Right cardiac atrium (tissue), 5 donors: ENCODE results near the gene LGR6. TPM values are rescaled to one million over a fixed set of nuclear protein-coding genes. Genes with fewer than 3 reads are reported as not detected.

ENCODE experiments used
- ATAC-seq, 2 donors: fragments of 200-7000 bp; cut with Tn5 transposase; one replicate each; pipeline versions ENCODE4 v1.8.0 to v1.9.1; 2020; ENCODE audit warnings: moderate library complexity in 2 of 2, mild to moderate bottlenecking in 1 of 2
- DNase-seq, 3 donors: peaks; one replicate each; pipeline ENCODE4 v3.0.0-alpha.2; 2020
- H3K27ac ChIP-seq: one replicate; pipeline ENCODE4 v1.5.1; 2013; ENCODE audit warnings: mild to moderate bottlenecking, low read length, control low read depth, moderate library complexity
- H3K27me3 ChIP-seq: one replicate; pipeline ENCODE4 v1.6.1; 2013; ENCODE audit not compliant: control insufficient read depth, insufficient read depth
- H3K4me1 ChIP-seq: one replicate; pipeline ENCODE4 v1.6.1; 2013; ENCODE audit warnings: low read length; ENCODE audit not compliant: control insufficient read depth, insufficient read depth
- H3K4me3 ChIP-seq: one replicate; pipeline ENCODE4 v1.5.1; 2013; ENCODE audit warnings: low read length, control low read depth
- H3K9me3 ChIP-seq: one replicate; pipeline ENCODE4 v1.6.1; 2013; ENCODE audit warnings: low read length; ENCODE audit not compliant: control insufficient read depth
- WGBS: extraction: QIAGEN DNeasy Blood & Tissue Kit; methylation state at CpG from one replicate; pipeline ENCODE4 v1.1.7; 2013; 5-methylcytosine and 5-hydroxymethylcytosine counted together
- intact Hi-C, 4 donors: fragments of 100-400 bp; cut with DNase I; formaldehyde crosslinking; loops; one replicate each; pipeline versions ENCODE4 v1.11.0 to v1.14.0; 2022 to 2023
- polyA plus RNA-seq: library from polyadenylated mRNA; stranded (reverse); fragments of 200-250 nt; gene quantifications from one replicate; pipeline ENCODE4 v1.2.3, GENCODE V29; 2013
- total RNA-seq, 4 donors: library from RNA; stranded (reverse); fragmentation: NEBNext Ultra II Directional; extraction: Animal tissue kit (Norgen Biotek cat#: 25700); gene quantifications; one replicate each; pipeline ENCODE4 v1.2.1, GENCODE V29; 2021
- donor health status: healthy with polysubstance abuse.
- donor health status: DM: no; HTN: yes; CAD: no.
- donor health status: DM: no; HTN: no; CAD: no.
- donor health status: DM: no; HTN: yes; CAD: no; lungs with severe emphysema.
- donor health status: DM: yes; HTN: yes; CAD: no.

The LGR6 gene
- total and polyA plus RNA-seq, 5 donors, result 22.4 to 52.7 (median 29.0) TPM

- DNase-seq, result no peak
- WGBS, result 52% methylated on average over 20 of the region's 20 CpGs
- intact Hi-C loops, result no loop called here
These were observed 54.5 kb downstream of the LGR6 start for GRCh38 chr1:202247837-202248795.

DNA sequence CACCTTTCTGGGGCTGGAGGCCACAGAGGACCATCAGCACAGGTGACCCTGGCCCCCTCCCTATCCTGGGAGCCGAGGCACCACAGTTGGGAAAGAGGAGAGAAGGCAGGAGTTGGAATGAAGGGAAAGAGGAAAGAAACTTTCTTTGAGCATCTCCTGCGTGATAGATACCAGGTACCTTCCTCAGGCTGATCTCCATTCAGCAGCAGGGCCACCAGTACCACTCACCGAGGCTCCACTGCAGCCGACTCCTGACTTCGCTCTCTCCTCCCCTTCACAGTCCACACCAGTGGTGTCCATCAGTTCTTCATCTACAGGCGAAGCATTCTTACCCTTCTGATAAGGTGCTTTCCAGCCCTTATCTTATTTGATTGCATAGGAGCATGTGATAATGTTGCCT lies 55.3 kb downstream of the LGR6 start:
- H3K27ac ChIP-seq, result no peak overlapping the region
- intact Hi-C loops, result no loop called here
- no peaks in the 10 kb centered on the region for H3K9me3 ChIP-seq
- DNase-seq (no peak), ATAC-seq (no peak)
- no peaks in the 10 kb centered on the region for H3K4me1 ChIP-seq
- H3K27me3 ChIP-seq, result no peaks in the 10 kb centered on the region
- no peak overlapping the region for H3K4me3 ChIP-seq
- 90% methylated on average over 6 of the region's 6 CpGs for WGBS

More at GRCh38 chr1:202247837-202248795, 54.5 kb downstream of the LGR6 start:
- Histone ChIP-seq H3K27ac (no peak overlapping the region), H3K27me3 (no peaks in the 10 kb centered on the region), H3K9me3 (no peaks in the 10 kb centered on the region), H3K4me1 (no peaks in the 10 kb centered on the region), H3K4me3 (no peak overlapping the region)
- ATAC-seq, result no peak

DNA sequence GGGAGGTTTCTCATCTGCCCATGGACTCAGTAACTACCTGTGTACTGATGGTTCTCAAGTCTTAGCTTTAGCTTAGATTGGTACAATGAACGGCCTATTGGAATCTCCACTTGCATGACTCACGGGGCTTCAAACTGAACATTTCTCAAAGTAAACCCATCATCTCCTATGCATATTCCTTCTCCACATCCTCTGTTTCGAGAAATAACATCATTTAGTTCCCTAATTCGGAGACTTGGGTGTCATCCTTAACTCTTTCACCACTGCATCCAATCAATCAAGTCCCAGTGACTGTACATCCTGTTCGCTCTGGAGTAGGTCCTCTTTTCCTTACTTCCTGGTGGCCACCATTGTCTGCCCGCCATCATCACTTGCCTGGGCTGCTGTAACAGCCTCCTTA lies 55.8 kb downstream of the LGR6 start:
- Histone ChIP-seq H3K27ac (no peak overlapping the region), H3K9me3 (no peaks in the 10 kb centered on the region), H3K4me3 (no peak overlapping the region), H3K4me1 (no peaks in the 10 kb centered on the region), H3K27me3 (no peaks in the 10 kb centered on the region)
- intact Hi-C loops, result no loop called here
- ATAC-seq, result no peak
- 69% methylated on average over 6 of the region's 6 CpGs for WGBS
- no peak for DNase-seq

- intact Hi-C loops, result no loop called here
- H3K4me1 ChIP-seq, result no peaks in the 10 kb centered on the region
- no peaks in the 10 kb centered on the region for H3K9me3 ChIP-seq
- no peaks in the 10 kb centered on the region for H3K27me3 ChIP-seq
- 60% methylated on average over 2 of the region's 2 CpGs for WGBS
- H3K4me3 ChIP-seq, result no peak overlapping the region
- no peak for DNase-seq
- no peak overlapping the region for H3K27ac ChIP-seq
- ATAC-seq, result no peak
These were observed 56.2 kb downstream of the LGR6 start for GRCh38 chr1:202249846-202250245.

DNA sequence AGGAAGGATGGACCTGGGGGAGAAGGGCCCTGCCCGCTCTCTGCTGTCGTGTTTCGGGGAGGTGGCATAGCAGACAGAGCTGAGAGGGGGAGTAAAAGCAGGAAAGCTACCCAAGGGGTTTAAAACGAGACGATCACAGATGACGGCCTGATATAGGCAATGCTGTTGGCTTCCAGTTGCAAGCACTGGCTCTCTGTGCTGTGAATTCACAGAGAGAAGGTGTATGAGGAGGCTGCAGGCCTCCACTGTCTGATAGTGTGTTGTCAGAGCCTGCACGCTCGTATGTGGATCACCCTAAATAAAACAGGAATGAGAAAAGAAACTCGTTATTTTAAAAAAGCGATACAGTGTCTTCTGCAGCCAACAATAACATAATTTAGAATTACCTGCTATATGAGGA lies 57.4 kb downstream of the LGR6 start:
- Histone ChIP-seq H3K4me1 (no peaks in the 10 kb centered on the region), H3K27ac (no peak overlapping the region)
- 71% methylated on average over 10 of the region's 10 CpGs for WGBS

DNA sequence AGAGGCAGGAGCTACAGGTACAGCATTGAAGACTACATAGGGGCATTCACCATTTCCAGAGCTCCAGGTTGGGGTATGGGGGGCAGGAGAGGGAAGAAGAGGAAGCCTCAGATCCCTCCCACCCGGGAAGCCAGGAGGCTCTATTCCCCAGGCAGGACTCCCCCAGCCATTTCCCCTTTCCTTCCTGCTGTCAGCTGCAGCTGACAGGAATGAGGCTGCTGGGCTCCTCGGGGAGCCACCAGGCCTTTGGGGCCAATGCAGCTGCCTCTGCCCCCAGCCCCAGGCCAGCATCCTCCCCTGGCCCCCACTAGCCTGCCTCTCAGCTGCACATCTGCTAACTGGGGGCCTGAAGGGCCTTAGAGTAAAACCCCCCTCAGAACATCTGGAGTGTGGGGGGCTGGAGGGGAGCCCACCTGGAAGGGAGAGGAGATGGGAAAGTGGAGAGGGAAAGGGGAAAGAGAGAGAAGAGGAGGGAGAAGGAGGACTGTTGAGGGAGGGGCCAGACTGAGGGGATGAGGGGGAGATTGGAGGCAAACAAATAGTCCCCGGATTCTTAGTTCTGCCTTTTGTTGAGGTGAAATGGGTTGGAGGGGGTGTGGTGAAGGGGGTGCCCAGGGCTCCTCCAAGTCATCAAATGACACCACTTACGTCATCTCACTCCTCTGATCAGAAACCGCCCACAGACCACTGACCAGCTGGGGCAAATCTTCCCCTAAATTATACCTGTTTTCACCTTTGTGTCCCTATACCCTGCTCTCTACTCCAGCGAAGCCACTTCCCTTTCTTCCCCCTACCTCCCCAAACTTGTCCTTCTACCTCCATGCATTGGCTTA lies 58.0 kb downstream of the LGR6 start:
- intact Hi-C loops, result no loop called here
- no peak overlapping the region for H3K4me3 ChIP-seq
- H3K9me3 ChIP-seq, result no peaks in the 10 kb centered on the region
- 60% methylated on average over 6 of the region's 6 CpGs for WGBS
- DNase-seq (no peak), ATAC-seq (no peak)
- no peaks in the 10 kb centered on the region for H3K4me1 ChIP-seq
- H3K27ac ChIP-seq, result no peak overlapping the region
- H3K27me3 ChIP-seq, result no peaks in the 10 kb centered on the region

More for the DNA sequence above, 57.4 kb downstream of the LGR6 start:
- intact Hi-C loops, result no loop called here
- Histone ChIP-seq H3K9me3 (no peaks in the 10 kb centered on the region), H3K27me3 (no peaks in the 10 kb centered on the region), H3K4me3 (no peak overlapping the region)
- ATAC-seq (no peak), DNase-seq (no peak)

GRCh38 chr1:202252271-202252670 lies 58.7 kb downstream of the LGR6 start:
- no peak for DNase-seq

DNA sequence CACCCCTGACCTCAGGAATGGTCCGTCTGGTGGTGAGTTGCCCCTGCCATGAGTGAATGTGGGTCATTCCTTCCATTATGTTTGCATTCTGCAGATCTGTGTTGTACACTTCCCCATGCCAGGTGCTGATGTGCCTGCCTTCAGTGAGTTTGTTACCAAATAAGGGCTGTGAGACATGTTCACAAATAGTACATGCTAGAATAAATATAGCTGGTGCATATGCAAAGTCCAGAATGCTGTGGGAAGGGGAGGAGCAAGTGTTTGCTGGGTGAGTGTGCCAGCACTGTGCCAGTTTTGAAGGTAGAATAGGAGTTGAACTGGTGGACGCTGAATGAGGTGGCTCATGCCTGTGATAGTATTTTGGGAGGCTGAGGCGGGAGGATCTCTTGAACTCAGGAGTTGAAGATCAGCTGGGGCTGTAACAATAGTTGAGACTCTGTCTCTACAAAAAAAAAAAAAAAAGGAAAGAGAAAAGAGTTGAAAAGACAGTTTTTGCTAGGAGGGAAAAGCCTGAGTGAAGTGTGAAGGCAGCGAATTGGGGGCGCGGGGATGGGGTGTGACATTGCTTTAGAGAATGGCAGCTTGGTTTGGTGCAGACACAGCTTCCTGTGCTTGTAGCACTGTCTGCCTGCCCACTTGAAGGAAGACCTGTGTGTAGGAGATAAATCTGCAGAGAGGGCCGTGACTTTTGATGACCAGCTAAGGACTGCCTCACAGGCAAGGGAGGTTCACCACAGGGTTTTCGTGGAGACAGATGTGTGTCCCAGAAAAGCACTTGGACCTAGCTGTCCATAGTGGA lies 61.1 kb downstream of the LGR6 start:
- DNase-seq (no peak), ATAC-seq (no peak)
- Histone ChIP-seq H3K27ac (no peak overlapping the region), H3K27me3 (no peaks in the 10 kb centered on the region), H3K4me1 (no peaks in the 10 kb centered on the region), H3K9me3 (no peaks in the 10 kb centered on the region), H3K4me3 (no peak overlapping the region)
- intact Hi-C loops, result no loop called here
- WGBS, result 76% methylated on average over 8 of the region's 8 CpGs

More at GRCh38 chr1:202252271-202252670, 58.7 kb downstream of the LGR6 start:
- H3K27me3 ChIP-seq, result no peaks in the 10 kb centered on the region
- H3K27ac ChIP-seq, result no peak overlapping the region
- ATAC-seq, result no peak
- no peaks in the 10 kb centered on the region for H3K4me1 ChIP-seq
- intact Hi-C loops, result no loop called here
- H3K9me3 ChIP-seq, result no peaks in the 10 kb centered on the region
- no peak overlapping the region for H3K4me3 ChIP-seq
- WGBS, result 83% methylated on average over 1 of the region's 1 CpG

DNA sequence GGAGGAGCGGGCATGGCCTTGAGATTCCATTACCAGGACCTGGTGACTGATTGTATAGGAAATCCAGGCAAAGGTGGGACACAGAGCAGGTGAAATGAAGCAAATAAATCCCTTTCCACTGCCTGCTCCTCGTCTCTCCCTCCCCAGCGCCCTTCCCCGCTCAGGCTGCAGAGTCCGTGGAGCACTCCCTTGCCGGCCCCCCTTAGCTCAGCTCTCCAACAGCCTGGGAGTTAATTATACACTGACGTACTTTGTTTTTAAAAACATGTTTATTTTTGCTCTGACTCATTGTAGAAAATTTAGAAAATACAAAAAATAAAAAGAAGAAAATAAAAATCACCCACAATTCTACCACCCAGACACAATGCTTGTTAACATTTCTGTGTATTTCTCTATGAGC lies 61.7 kb downstream of the LGR6 start:
- no peak for ATAC-seq
- 68% methylated on average over 7 of the region's 7 CpGs for WGBS
- intact Hi-C loops, result no loop called here

GRCh38 chr1:202259705-202260104 lies 66.1 kb downstream of the LGR6 start:
- ATAC-seq, result no peak
- Histone ChIP-seq H3K9me3 (no peaks in the 10 kb centered on the region), H3K27me3 (no peaks in the 10 kb centered on the region), H3K4me1 (no peaks in the 10 kb centered on the region), H3K4me3 (no peak overlapping the region), H3K27ac (no peak overlapping the region)
- no peak for DNase-seq
- intact Hi-C loops, result no loop called here
- 78% methylated on average over 7 of the region's 7 CpGs for WGBS

More for the DNA sequence above, 61.7 kb downstream of the LGR6 start:
- Histone ChIP-seq H3K9me3 (no peaks in the 10 kb centered on the region), H3K4me1 (no peaks in the 10 kb centered on the region), H3K27ac (no peak overlapping the region), H3K27me3 (no peaks in the 10 kb centered on the region), H3K4me3 (no peak overlapping the region)
- DNase-seq, result no peak
